SK-N-SH treated with all-trans-retinoic acid at 6 μM for 48 hours (cell line): ENCODE measurements around the gene GAREM2.

Experiments used
- ATAC-seq: fragments of 200-7000 bp; cut with Tn5 transposase; 3 replicates; pipeline ENCODE4 v1.9.1; 2020; ENCODE audit warnings: mild to moderate bottlenecking, moderate library complexity
- ARNTL ChIP-seq: fragments of 450-650 bp; formaldehyde crosslinking; IDR thresholded peaks from 2 replicates; pipeline ENCODE4 v1.5.0; 2020; ENCODE audit warnings: low read depth, mild to moderate bottlenecking, moderate library complexity, borderline replicate concordance
- BACH2 ChIP-seq: fragments of 250-450 bp; sonication (Bioruptor Pico); IDR thresholded peaks from 2 replicates; pipeline ENCODE4 v1.9.0; 2021; ENCODE audit warnings: mild to moderate bottlenecking, borderline replicate concordance
- CREB5 ChIP-seq: fragments of 250-450 bp; sonication (Bioruptor Pico); IDR thresholded peaks from 2 replicates; pipeline ENCODE4 v1.5.1; 2020; ENCODE audit warnings: low read depth, mild to moderate bottlenecking, moderate library complexity
- CSDC2 ChIP-seq: fragments of 250-450 bp; sonication (Bioruptor Pico); IDR thresholded peaks from 2 replicates; pipeline ENCODE4 v1.5.0; 2020; ENCODE audit warnings: mild to moderate bottlenecking, moderate library complexity
- CSRNP3 ChIP-seq: fragments of 250-450 bp; sonication (Bioruptor Pico); IDR thresholded peaks from 2 replicates; pipeline ENCODE4 v1.5.1; 2021; ENCODE audit warnings: mild to moderate bottlenecking, moderate library complexity
- ESRRG ChIP-seq: fragments of 250-450 bp; sonication (Bioruptor Pico); IDR thresholded peaks from 2 replicates; pipeline ENCODE4 v1.6.1; 2021; ENCODE audit warnings: mild to moderate bottlenecking
- GLIS3 ChIP-seq: fragments of 250-450 bp; sonication (Bioruptor Pico); IDR thresholded peaks from 2 replicates; pipeline ENCODE4 v1.5.0; 2020; ENCODE audit warnings: mild to moderate bottlenecking, moderate library complexity
- ISL1 ChIP-seq: fragments of 250-450 bp; sonication (Bioruptor Pico); IDR thresholded peaks from 2 replicates; pipeline ENCODE4 v2.1.2; 2022; ENCODE audit warnings: mild to moderate bottlenecking, moderate library complexity
- OSR1 ChIP-seq: fragments of 250-450 bp; sonication (Bioruptor Pico); IDR thresholded peaks from 2 replicates; pipeline ENCODE4 v1.8.0; 2022; ENCODE audit warnings: moderate library complexity, mild to moderate bottlenecking, inconsistent platforms
- PATZ1 ChIP-seq: fragments of 250-450 bp; sonication (Bioruptor Pico); IDR thresholded peaks from 2 replicates; pipeline ENCODE4 v1.8.0; 2020; ENCODE audit warnings: mild to moderate bottlenecking, moderate library complexity, borderline replicate concordance
- PPARA ChIP-seq: fragments of 250-450 bp; sonication (Bioruptor Pico); IDR thresholded peaks from 2 replicates; pipeline ENCODE4 v1.5.0; 2020; ENCODE audit warnings: mild to moderate bottlenecking, borderline replicate concordance
- RARB ChIP-seq: fragments of 250-450 bp; sonication (Bioruptor Pico); IDR thresholded peaks from 2 replicates; pipeline ENCODE4 v1.8.0; 2021; ENCODE audit warnings: mild to moderate bottlenecking, moderate library complexity
- SNAI2 ChIP-seq: fragments of 250-450 bp; sonication (Bioruptor Pico); IDR thresholded peaks from 2 replicates; pipeline ENCODE4 v1.5.0; 2020; ENCODE audit warnings: mild to moderate bottlenecking, moderate library complexity
- TCF4 ChIP-seq: fragments of 250-450 bp; sonication (Bioruptor Pico); IDR thresholded peaks from 2 replicates; pipeline ENCODE4 v1.8.0; 2021; ENCODE audit warnings: mild to moderate bottlenecking, moderate library complexity, borderline replicate concordance
- TOX ChIP-seq: fragments of 250-450 bp; sonication (Bioruptor Pico); IDR thresholded peaks from 2 replicates; pipeline ENCODE4 v1.8.0; 2021; ENCODE audit warnings: mild to moderate bottlenecking, moderate library complexity, borderline replicate concordance
- ZC3H10 ChIP-seq: fragments of 250-450 bp; sonication (Bioruptor Pico); IDR thresholded peaks from 2 replicates; pipeline ENCODE4 v1.5.1; 2021; ENCODE audit warnings: mild to moderate bottlenecking, moderate library complexity
- ZFP3 ChIP-seq: fragments of 250-450 bp; sonication (Bioruptor Pico); IDR thresholded peaks from 2 replicates; pipeline ENCODE4 v1.5.0; 2020; ENCODE audit warnings: mild to moderate bottlenecking, moderate library complexity
- ZFP30 ChIP-seq: fragments of 450-650 bp; formaldehyde crosslinking; IDR thresholded peaks from 2 replicates; pipeline ENCODE4 v1.5.0; 2022; ENCODE audit warnings: mild to moderate bottlenecking, moderate library complexity
- ZNF565 ChIP-seq: fragments of 450-650 bp; formaldehyde crosslinking; conservative IDR thresholded peaks from 2 replicates; pipeline ENCODE4 v1.5.0; 2020; ENCODE audit warnings: low read depth, mild to moderate bottlenecking, moderate library complexity
- ZNF70 ChIP-seq: fragments of 450-650 bp; formaldehyde crosslinking; IDR thresholded peaks from 2 replicates; pipeline ENCODE4 v1.5.0; 2020; ENCODE audit warnings: mild to moderate bottlenecking, moderate library complexity
- ZNF8 ChIP-seq: fragments of 450-650 bp; formaldehyde crosslinking; IDR thresholded peaks from 2 replicates; pipeline ENCODE4 v1.5.0; 2020; ENCODE audit warnings: mild to moderate bottlenecking, moderate library complexity

Gene GAREM2

GRCh38 chr2:26203906-26204305 is 31.0 kb downstream of the GAREM2 start:
- TF ChIP-seq CREB5 (CRISPR knock-in tag) (no peak), ZNF70 (no peak), CSDC2 (CRISPR knock-in tag) (no peak), RARB (CRISPR knock-in tag) (no peak), ZNF8 (no peak), ESRRG (no peak), ISL1 (CRISPR knock-in tag) (no peak), SNAI2 (CRISPR knock-in tag) (no peak)
- TF ChIP-seq, all 23 proteins: peak for 0
- ATAC-seq = no peak

- ATAC-seq = no peak
- TF ChIP-seq ZNF8 (no peak), CSDC2 (CRISPR knock-in tag) (no peak), ZFP3 (CRISPR knock-in tag) (no peak)
- TF ChIP-seq, all 23 proteins: peak for 0
Observed at GRCh38 chr2:26212011-26212410, 39.1 kb downstream of the GAREM2 start.

- ATAC-seq = no peak
- no peak for TF ChIP-seq ZC3H10 (CRISPR knock-in tag)
- TF ChIP-seq CREB5 (CRISPR knock-in tag) = no peak
- TF ChIP-seq ZFP3 (CRISPR knock-in tag) = no peak
- no peak for TF ChIP-seq ESRRG
- TF ChIP-seq GLIS3 = no peak
- no peak for TF ChIP-seq PPARA
- no peak for TF ChIP-seq CSDC2 (CRISPR knock-in tag)
- TF ChIP-seq TCF4 (CRISPR knock-in tag) = no peak
- TF ChIP-seq ZNF565 (CRISPR knock-in tag) = no peak
- TF ChIP-seq PATZ1 (CRISPR knock-in tag) = no peak
- no peak for TF ChIP-seq TOX (CRISPR knock-in tag)
- TF ChIP-seq, all 23 proteins: peak for 0
Observed at GRCh38 chr2:26214759-26215158, 41.9 kb downstream of the GAREM2 start.

- TF ChIP-seq TCF4 (CRISPR knock-in tag) (no peak), OSR1 (CRISPR knock-in tag) (no peak), ZNF8 (no peak), PPARA (no peak), ISL1 (CRISPR knock-in tag) (no peak), CREB5 (CRISPR knock-in tag) (no peak), SNAI2 (CRISPR knock-in tag) (no peak), ESRRG (no peak), PATZ1 (CRISPR knock-in tag) (no peak), ZFP3 (CRISPR knock-in tag) (no peak), ARNTL (no peak), BACH2 (no peak)
- ATAC-seq = no peak
Observed at GRCh38 chr2:26215833-26216232, 42.9 kb downstream of the GAREM2 start.

- no peak for ATAC-seq
- TF ChIP-seq CSRNP3 (CRISPR knock-in tag) (no peak), ZNF565 (CRISPR knock-in tag) (no peak), ZFP30 (CRISPR knock-in tag) (no peak), CSDC2 (CRISPR knock-in tag) (no peak), ZFP3 (CRISPR knock-in tag) (no peak), ISL1 (CRISPR knock-in tag) (no peak), PATZ1 (CRISPR knock-in tag) (no peak), TOX (CRISPR knock-in tag) (no peak), ESRRG (no peak), ZNF8 (no peak), ARNTL (no peak)
Observed at GRCh38 chr2:26216587-26216986, 43.7 kb downstream of the GAREM2 start.
